ENCODE data around the gene SCRN3.
"Not testable (repeated sequence)": the region's sequence is repeated elsewhere in the genome, so short reads cannot be mapped to it uniquely, and the experiment has no call there.

DNA sequence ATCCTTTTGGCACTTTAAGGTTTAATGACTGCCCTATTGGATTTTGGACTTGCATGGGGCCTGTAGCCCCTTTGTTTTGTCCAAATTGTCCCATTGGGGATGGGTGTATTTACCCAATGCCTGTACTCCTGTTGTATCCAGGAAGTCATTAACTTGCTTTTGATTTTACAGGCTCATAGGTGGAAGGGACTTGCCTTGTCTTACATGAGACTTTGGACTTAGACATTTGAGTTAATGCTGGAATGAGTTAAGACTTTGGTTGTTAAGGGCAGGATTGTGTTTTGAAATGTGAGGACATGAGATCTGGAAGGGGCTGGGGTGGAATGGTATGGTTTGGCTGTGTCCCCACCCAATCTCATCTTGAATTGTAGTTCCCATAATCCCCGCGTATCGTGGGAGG lies 5.2 kb upstream of the SCRN3 start:
- TF ChIP-seq, protein P1, sequence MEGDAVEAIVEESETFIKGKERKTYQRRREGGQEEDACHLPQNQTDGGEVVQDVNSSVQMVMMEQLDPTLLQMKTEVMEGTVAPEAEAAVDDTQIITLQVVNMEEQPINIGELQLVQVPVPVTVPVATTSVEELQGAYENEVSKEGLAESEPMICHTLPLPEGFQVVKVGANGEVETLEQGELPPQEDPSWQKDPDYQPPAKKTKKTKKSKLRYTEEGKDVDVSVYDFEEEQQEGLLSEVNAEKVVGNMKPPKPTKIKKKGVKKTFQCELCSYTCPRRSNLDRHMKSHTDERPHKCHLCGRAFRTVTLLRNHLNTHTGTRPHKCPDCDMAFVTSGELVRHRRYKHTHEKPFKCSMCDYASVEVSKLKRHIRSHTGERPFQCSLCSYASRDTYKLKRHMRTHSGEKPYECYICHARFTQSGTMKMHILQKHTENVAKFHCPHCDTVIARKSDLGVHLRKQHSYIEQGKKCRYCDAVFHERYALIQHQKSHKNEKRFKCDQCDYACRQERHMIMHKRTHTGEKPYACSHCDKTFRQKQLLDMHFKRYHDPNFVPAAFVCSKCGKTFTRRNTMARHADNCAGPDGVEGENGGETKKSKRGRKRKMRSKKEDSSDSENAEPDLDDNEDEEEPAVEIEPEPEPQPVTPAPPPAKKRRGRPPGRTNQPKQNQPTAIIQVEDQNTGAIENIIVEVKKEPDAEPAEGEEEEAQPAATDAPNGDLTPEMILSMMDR (conservative IDR thresholded peaks at IDR 0.05 in 1 of 2, IDR thresholded peaks at IDR 0.05 in 1 of 2; ENCODE audit: low read depth in 1 of 2, low read length in 2 of 2), result not testable (repeated sequence)
- not testable (repeated sequence) for TF ChIP-seq EZH2 (IDR thresholded peaks at IDR 0.05; ENCODE audit: low read length, missing control alignments)
